PC-9 (cell line): Measurements from ENCODE around the gene PITPNC1.

Source experiments
- CTCF ChIP-seq: fragments of 200-600 bp; sonication (generic); conservative IDR thresholded peaks from 2 replicates; pipeline ENCODE4 v1.6.1; 2017; ENCODE audit warnings: mixed run types, antibody characterized with exemption, mild to moderate bottlenecking, moderate library complexity
- EZH2 ChIP-seq: fragments of 200-600 bp; sonication (generic); IDR thresholded peaks from 2 replicates; pipeline ENCODE4 v1.8.0; 2017; ENCODE audit warnings: antibody characterized with exemption, low read depth

GRCh38 chr17:67578142-67578457 lies 201.0 kb downstream of the PITPNC1 start:
- TF ChIP-seq CTCF (no peak), EZH2 (no peak)
